CD4-positive, alpha-beta T cell treated with Interleukin-2 at 100 ng/mL for 4 hours (primary cell): ENCODE data around the gene USH2A.

Source experiments
- DNase-seq: peaks from one replicate; pipeline ENCODE4 v3.0.0-alpha.2; 2020; ENCODE audit warnings: low spot score

Gene USH2A, protein sequence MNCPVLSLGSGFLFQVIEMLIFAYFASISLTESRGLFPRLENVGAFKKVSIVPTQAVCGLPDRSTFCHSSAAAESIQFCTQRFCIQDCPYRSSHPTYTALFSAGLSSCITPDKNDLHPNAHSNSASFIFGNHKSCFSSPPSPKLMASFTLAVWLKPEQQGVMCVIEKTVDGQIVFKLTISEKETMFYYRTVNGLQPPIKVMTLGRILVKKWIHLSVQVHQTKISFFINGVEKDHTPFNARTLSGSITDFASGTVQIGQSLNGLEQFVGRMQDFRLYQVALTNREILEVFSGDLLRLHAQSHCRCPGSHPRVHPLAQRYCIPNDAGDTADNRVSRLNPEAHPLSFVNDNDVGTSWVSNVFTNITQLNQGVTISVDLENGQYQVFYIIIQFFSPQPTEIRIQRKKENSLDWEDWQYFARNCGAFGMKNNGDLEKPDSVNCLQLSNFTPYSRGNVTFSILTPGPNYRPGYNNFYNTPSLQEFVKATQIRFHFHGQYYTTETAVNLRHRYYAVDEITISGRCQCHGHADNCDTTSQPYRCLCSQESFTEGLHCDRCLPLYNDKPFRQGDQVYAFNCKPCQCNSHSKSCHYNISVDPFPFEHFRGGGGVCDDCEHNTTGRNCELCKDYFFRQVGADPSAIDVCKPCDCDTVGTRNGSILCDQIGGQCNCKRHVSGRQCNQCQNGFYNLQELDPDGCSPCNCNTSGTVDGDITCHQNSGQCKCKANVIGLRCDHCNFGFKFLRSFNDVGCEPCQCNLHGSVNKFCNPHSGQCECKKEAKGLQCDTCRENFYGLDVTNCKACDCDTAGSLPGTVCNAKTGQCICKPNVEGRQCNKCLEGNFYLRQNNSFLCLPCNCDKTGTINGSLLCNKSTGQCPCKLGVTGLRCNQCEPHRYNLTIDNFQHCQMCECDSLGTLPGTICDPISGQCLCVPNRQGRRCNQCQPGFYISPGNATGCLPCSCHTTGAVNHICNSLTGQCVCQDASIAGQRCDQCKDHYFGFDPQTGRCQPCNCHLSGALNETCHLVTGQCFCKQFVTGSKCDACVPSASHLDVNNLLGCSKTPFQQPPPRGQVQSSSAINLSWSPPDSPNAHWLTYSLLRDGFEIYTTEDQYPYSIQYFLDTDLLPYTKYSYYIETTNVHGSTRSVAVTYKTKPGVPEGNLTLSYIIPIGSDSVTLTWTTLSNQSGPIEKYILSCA (N-terminal part only)

GRCh38 chr1:216422821-216423520 is at the start of gene USH2A:
Gene USH2A (minus strand): TSS chr1:216423448. CDS start chr1:216422336, 1,112 bp downstream.
- DNase-seq: no peak

- no peak for DNase-seq
Measured at GRCh38 chr1:216466162-216466801, 43.0 kb upstream of the USH2A start.

- no peak for DNase-seq
Measured at GRCh38 chr1:216464489-216464888, 41.2 kb upstream of the USH2A start.

- no peak for DNase-seq
Measured at GRCh38 chr1:216462066-216462775, 39.0 kb upstream of the USH2A start.

- no peak for DNase-seq
Measured at GRCh38 chr1:216461466-216461865, 38.2 kb upstream of the USH2A start.

DNA sequence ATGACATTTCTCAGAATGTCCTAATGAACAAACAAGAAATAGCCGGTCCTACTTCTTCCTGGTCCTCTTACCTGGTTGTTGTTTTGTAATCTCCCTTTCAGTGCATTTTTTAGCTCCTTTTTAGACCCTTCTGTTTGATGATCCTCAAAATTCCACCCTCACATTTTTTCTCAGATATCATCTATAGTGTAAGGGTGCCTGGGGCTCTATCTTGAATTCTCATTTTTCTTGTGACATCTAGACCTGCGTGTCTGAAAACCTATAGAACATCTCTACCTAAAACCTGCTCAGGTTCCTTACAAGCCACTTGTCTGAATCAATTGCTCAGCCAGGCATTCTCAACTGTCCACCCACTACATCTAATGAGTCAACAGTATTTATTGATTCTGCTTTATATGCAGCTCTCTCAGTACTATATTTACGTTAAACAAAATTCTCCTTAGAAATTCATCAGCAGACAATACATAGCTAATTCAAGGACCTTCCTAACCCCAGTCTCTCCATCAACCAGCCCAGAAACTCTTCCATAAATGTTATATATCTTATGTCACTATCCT is 36.5 kb upstream of the USH2A start:
- DNase-seq: no peak

GRCh38 chr1:216458812-216459211 is 35.6 kb upstream of the USH2A start:
- DNase-seq: no peak

GRCh38 chr1:216457356-216457755 is 34.1 kb upstream of the USH2A start:
- DNase-seq: no peak

DNA sequence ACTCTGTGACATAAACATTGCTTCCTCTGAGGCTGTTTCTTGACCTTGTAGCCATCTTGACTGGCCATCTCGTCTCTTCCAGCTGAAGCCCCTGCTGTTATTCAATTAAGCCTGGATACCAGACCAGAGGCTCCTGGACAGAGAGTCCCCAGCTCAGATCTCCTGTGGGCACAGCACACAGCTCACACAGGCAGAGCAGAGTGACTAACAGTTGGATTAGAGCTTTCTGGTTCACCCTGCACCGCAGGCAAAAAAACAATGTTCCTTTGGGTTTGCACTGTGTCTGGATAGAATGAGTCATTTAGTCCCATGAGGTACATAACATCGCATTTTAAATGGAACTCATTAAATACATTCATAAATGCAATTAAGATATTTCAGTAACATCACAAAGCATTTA is 33.4 kb upstream of the USH2A start:
- DNase-seq: no peak

DNA sequence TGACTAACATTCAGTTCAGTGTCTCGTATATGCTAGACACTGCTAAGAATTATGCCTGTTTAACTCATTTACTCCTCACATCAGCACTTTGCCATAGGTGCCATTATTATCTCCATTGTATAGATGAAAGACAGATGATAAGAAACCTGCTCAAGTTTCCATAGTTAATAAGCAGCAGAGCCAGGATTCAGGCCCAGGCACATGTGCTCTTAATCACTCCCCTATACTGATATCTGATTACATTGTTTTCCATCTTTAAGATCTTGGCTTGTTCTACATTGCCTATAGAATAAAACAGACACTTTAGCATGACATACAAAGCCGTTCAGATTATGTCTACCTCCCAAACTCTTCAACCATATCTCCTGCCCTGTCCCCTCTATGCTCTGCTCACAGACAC is 30.5 kb upstream of the USH2A start:
- DNase-seq: no peak

GRCh38 chr1:216450227-216450626 is 27.0 kb upstream of the USH2A start:
- no peak for DNase-seq

- DNase-seq: no peak
Measured at GRCh38 chr1:216448011-216448510, 24.8 kb upstream of the USH2A start.

DNA sequence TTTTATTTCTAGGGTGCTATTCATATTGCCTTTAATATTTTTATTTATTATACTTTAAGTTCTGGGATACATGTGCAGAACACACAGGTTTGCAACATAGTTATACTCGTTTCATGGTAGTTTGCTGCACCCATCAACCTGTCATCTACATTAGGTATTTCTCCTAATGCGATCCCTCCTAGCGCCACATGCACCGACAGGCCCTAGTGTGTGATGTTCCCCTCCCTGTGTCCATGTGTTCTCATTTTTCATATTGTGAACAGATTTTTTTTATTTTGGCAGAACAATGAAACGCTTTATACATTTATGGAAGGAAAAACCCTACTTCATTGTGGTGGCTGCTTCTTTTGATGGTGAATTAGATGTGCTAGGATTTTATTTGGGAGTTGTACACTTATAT is 14.4 kb upstream of the USH2A start:
- DNase-seq: no peak

- DNase-seq: no peak
Measured at GRCh38 chr1:216434232-216434631, 11.0 kb upstream of the USH2A start.

GRCh38 chr1:216433175-216433574 is 9.9 kb upstream of the USH2A start:
- DNase-seq: no peak

DNA sequence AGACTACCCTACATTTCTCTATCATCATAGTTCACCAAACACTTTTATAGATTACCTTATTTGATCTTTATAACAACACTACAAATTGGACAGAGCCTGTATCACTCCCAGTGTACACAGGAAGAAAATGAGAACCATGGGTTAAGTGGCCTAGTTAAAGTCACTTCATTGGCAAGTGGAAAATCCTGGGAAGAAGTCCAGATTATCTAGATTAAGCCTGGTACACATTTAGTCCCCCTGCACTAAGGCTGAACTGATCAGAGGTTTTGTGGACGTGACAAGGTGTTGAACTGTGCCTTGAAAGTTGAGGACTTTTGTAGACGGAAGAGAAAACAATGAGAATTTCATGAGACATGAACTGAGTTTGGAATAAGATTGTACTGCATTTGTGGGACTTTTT is 7.5 kb upstream of the USH2A start:
- no peak for DNase-seq

DNA sequence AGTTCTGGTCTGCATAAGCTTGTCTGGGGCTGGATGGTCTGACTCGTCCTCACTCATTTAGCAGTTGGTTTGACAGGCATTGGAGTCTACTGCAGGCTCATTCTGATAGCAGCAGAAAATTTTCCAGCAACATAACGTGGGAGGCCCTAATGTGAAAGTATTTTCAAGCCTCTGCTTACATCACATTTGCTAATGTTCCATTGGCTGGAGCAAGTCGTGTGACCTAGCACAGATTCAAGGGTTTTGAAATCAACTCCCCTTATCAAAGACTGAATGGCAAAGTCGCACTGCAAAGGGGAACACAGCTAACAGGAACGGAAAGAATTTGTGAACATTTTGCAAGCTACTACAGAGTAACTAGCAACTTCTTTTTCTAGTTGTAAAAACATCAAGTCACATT is 2.3 kb upstream of the USH2A start:
- DNase-seq: no peak

DNA sequence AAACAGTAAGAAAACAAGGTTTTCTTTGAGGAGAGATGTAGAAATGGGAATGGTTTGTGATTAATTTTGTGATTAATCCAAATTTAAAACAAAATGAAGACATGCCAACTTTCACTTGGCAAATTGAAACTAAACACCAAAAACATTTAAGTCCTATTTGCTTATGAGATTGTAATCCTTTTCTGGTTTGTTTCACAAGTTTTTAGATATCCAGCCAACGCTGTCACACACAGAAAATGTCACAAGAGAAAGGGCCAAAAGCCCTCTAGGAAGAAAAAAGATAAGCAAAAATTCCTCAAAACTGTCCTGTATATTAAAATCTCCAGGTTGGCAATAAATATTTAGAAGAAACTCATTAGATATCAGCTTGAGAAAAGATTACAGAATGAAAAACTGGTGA is 2.5 kb downstream of the USH2A start:
- DNase-seq: no peak

DNA sequence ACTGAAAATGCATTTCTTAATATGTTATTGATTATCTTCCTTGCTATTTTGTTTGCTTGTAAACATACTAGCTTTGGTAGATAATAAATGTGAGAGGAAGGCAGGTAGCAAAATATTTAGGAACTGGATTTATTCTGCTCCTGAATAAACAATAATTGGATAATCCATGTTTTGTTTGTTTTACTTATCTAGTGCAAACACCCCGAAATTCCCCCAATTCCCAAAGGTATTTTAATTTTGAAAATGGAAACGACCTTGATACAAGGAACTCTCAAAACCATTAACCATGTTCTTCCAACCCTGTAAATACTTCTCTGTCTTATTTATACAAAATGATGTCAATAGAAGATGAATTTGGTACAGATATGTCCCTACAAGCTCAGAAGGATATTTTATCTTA is 3.0 kb downstream of the USH2A start:
- no peak for DNase-seq

DNA sequence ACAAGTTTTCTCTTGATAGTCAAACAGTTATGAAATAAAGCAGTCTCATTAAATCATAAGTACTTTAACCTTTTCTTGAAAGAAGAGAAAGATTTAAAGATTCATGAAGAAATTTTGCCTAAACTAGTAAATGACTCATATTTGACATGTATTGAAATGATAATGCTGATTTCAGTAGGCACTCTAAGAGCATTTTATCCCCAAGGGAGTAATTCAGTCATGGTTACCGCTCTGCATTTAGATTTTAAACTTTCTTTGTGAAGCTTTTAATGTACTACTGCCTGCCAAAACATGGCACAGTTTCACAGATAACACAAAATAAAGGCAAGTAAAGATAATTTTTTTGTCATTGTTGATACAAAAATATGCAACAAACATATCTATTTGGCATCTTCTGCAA is 6.8 kb downstream of the USH2A start:
- no peak for DNase-seq
